Tibial nerve (tissue), 4 donors: Measurements from ENCODE around the gene OR1A1. TPM values are rescaled to one million over a fixed set of nuclear protein-coding genes. Genes with fewer than 3 reads are reported as not detected.
"Not testable (repeated sequence)": the region's sequence is repeated elsewhere in the genome, so short reads cannot be mapped to it uniquely, and the experiment has no call there.

Source experiments
- DNase-seq, 2 donors: peaks; one replicate each; pipeline ENCODE4 v3.0.0-alpha.2; 2019; ENCODE audit warnings: low spot score in 2 of 2
- H3K27ac ChIP-seq, 4 donors: fragments of 200-600 bp; sonication (generic) in 3 of 4; one replicate each; pipeline ENCODE4 v1.5.1; 2017 to 2019; ENCODE audit warnings: mild to moderate bottlenecking in 1 of 4
- H3K27me3 ChIP-seq, 2 donors: fragments of 200-600 bp; sonication (generic) in 1 of 2; one replicate each; pipeline versions ENCODE4 v1.5.1 to v1.6.0; 2017 to 2019
- H3K36me3 ChIP-seq, 3 donors: fragments of 200-600 bp; sonication (generic); one replicate each; pipeline ENCODE4 v1.5.1; 2018 to 2019
- H3K4me1 ChIP-seq, 4 donors: fragments of 200-600 bp; sonication (generic) in 3 of 4; one replicate each; pipeline ENCODE4 v1.5.1; 2017 to 2019
- H3K4me3 ChIP-seq, 4 donors: fragments of 200-600 bp; sonication (generic) in 3 of 4; one replicate each; pipeline ENCODE4 v1.5.1; 2017 to 2019; ENCODE audit warnings: mild to moderate bottlenecking in 1 of 4, moderate library complexity in 1 of 4
- H3K9me3 ChIP-seq, 4 donors: fragments of 200-600 bp; sonication (generic) in 3 of 4; one replicate each; pipeline ENCODE4 v1.5.1; 2017 to 2019
- CTCF ChIP-seq, 5 experiments: fragments of 200-600 bp in 3 of 5; fragments of 450-650 bp in 2 of 5; sonication (generic) in 3 of 5; IDR thresholded peaks; one replicate each; pipeline ENCODE4 v1.5.1; 2016 to 2019; ENCODE audit warnings: antibody characterized with exemption in 5 of 5, mild to moderate bottlenecking in 3 of 5, moderate library complexity in 2 of 5
- EP300 ChIP-seq, 2 donors: sonication (generic); formaldehyde crosslinking; IDR thresholded peaks; one replicate each; pipeline ENCODE4 v1.6.1; 2017; ENCODE audit warnings: antibody characterized with exemption in 2 of 2, mild to moderate bottlenecking in 1 of 2
- POLR2A ChIP-seq, 2 donors: fragments of 450-650 bp; IDR thresholded peaks; one replicate each; pipeline ENCODE4 v1.6.1; 2017; ENCODE audit warnings: antibody characterized with exemption in 2 of 2, mild to moderate bottlenecking in 2 of 2, moderate library complexity in 2 of 2
- WGBS, 2 donors: methylation state at CpG; one replicate each; pipeline ENCODE4 v1.1.5; 2018; 5-methylcytosine and 5-hydroxymethylcytosine counted together
- total RNA-seq, 4 donors: library from RNA; depleted of rRNA; stranded (reverse); fragments of >200 nt; gene quantifications; one replicate each; pipeline ENCODE4 v1.1.0, GENCODE V29; 2016

The OR1A1 gene
- total RNA-seq, 4 donors from 2014 or later, result not detected

GRCh38 chr17:3213001-3213400 lies 5.5 kb downstream of the OR1A1 start:
- no peak for DNase-seq
- no peaks in the 10 kb centered on the region for H3K9me3 ChIP-seq
- H3K4me3 ChIP-seq, result no peak overlapping the region
- no peaks in the 10 kb centered on the region for H3K27me3 ChIP-seq
- no peaks in the 10 kb centered on the region for H3K4me1 ChIP-seq
- TF ChIP-seq EP300 (IDR thresholded peaks at IDR 0.05) (no peak), CTCF (IDR thresholded peaks at IDR 0.05) (no peak), POLR2A (IDR thresholded peaks at IDR 0.05) (no peak)
- no peak overlapping the region for H3K27ac ChIP-seq
- WGBS, 2 donors, result 70% methylated on average over 3 of the region's 3 CpGs
- no peaks in the 10 kb centered on the region for H3K36me3 ChIP-seq

- no peaks in the 10 kb centered on the region for H3K36me3 ChIP-seq
- no peaks in the 10 kb centered on the region for H3K27me3 ChIP-seq
- H3K4me3 ChIP-seq, result no peak overlapping the region
- no peak for DNase-seq
- no peaks in the 10 kb centered on the region for H3K4me1 ChIP-seq
- H3K27ac ChIP-seq, result no peak overlapping the region
- TF ChIP-seq CTCF (IDR thresholded peaks at IDR 0.05) (no peak), POLR2A (IDR thresholded peaks at IDR 0.05) (no peak), EP300 (IDR thresholded peaks at IDR 0.05) (no peak)
- peaks cover 0 to 3% (median 0%) of the 10 kb centered on the region in 4 donors for H3K9me3 ChIP-seq
- WGBS, 2 donors, result 60 to 63% methylated on average over 6 of the region's 6 CpGs
These were observed 6.1 kb downstream of the OR1A1 start for GRCh38 chr17:3213587-3213986.

- H3K4me1 ChIP-seq, H3K36me3 ChIP-seq, H3K27me3 ChIP-seq, H3K9me3 ChIP-seq, DNase-seq, H3K4me3 ChIP-seq, H3K27ac ChIP-seq: not testable (repeated sequence)
- 69 to 74% methylated on average over 3 of the region's 3 CpGs for WGBS, 2 donors
These were observed 12.5 kb downstream of the OR1A1 start for GRCh38 chr17:3219978-3220377.

- Histone ChIP-seq H3K27ac (no peak overlapping the region), H3K9me3 (peaks cover 0 to 4% (median 0%) of the 10 kb centered on the region in 4 donors), H3K27me3 (no peaks in the 10 kb centered on the region), H3K36me3 (no peaks in the 10 kb centered on the region), H3K4me3 (no peak overlapping the region), H3K4me1 (no peaks in the 10 kb centered on the region)
- TF ChIP-seq CTCF (IDR thresholded peaks at IDR 0.05) (no peak), POLR2A (IDR thresholded peaks at IDR 0.05) (no peak), EP300 (IDR thresholded peaks at IDR 0.05) (no peak)
- DNase-seq, result no peak
- WGBS, 2 donors, result 83 to 95% methylated on average over 2 of the region's 2 CpGs
These were observed 14.4 kb downstream of the OR1A1 start for GRCh38 chr17:3221850-3222249.

DNA sequence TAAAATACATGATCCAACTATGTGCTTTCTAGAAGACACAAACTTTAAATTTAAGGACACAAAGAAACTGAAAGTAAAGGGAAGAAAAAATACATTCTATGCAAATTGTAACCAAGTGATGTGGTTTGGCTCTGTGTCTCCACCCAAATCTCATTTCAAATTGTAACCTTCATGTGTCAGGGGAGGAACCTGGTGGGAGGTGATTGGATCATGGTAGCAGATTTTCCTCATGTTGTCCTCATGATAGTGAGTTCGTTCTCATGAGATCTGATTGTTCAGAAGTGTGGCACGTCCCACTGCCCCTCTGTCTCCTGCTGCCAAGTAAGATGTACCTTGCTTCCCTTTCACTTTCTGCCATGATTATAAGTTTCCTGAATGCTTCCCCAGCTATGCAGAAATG lies 15.0 kb downstream of the OR1A1 start:
- TF ChIP-seq EP300 (IDR thresholded peaks at IDR 0.05), result no peak
- no peak for TF ChIP-seq CTCF (IDR thresholded peaks at IDR 0.05)
- no peak for TF ChIP-seq POLR2A (IDR thresholded peaks at IDR 0.05)
- no peaks in the 10 kb centered on the region for H3K27me3 ChIP-seq
- DNase-seq, result no peak
- 64 to 75% methylated on average over 2 of the region's 2 CpGs for WGBS, 2 donors
- H3K9me3 ChIP-seq, result peaks cover 0 to 4% (median 0%) of the 10 kb centered on the region in 4 donors
- no peaks in the 10 kb centered on the region for H3K4me1 ChIP-seq
- no peak overlapping the region for H3K27ac ChIP-seq
- no peaks in the 10 kb centered on the region for H3K36me3 ChIP-seq
- no peak overlapping the region for H3K4me3 ChIP-seq

GRCh38 chr17:3224721-3225352 lies 17.4 kb downstream of the OR1A1 start:
- not testable (repeated sequence) for DNase-seq, H3K4me3 ChIP-seq, H3K9me3 ChIP-seq, H3K27me3 ChIP-seq, H3K4me1 ChIP-seq, H3K36me3 ChIP-seq, H3K27ac ChIP-seq

DNA sequence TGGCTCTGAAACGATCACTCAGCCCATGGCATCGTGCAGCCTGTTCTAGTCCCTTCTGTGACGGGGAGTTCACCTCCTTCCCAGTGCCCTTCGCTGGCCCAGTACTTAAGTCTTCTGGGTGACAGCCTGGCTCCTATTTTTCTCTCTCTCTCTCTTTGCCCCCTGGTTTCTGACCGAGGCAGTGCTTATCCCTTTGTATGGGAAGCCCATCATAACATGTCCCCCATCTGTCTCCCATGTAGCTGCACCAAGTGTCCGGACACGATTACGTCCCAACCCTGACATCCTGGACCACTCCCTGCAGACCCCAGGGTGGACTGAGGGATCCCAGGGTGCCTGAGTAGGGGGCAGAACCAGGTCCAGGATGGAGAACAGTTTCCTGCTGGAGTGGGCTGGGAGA lies 24.8 kb downstream of the OR1A1 start:
- DNase-seq, H3K27me3 ChIP-seq, H3K27ac ChIP-seq, H3K4me3 ChIP-seq, H3K9me3 ChIP-seq, H3K36me3 ChIP-seq, H3K4me1 ChIP-seq: not testable (repeated sequence)
- WGBS, 2 donors, result 82 to 85% methylated on average over 8 of the region's 8 CpGs

GRCh38 chr17:3238685-3239084 lies 31.2 kb downstream of the OR1A1 start:
- not testable (repeated sequence) for H3K9me3 ChIP-seq, H3K4me3 ChIP-seq, H3K27me3 ChIP-seq, H3K4me1 ChIP-seq, H3K36me3 ChIP-seq, H3K27ac ChIP-seq
- peak in 1 of 2 donors; percentile 9 for DNase-seq
- 9 to 17% methylated on average over 2 of the region's 2 CpGs for WGBS, 2 donors

- H3K4me1 ChIP-seq, H3K27ac ChIP-seq, H3K27me3 ChIP-seq, DNase-seq, H3K9me3 ChIP-seq, H3K36me3 ChIP-seq, H3K4me3 ChIP-seq: not testable (repeated sequence)
- 89 to 100% methylated on average over 1 of the region's 1 CpG for WGBS, 2 donors
These were observed 33.6 kb downstream of the OR1A1 start for GRCh38 chr17:3241044-3241443.

GRCh38 chr17:3244841-3245240 lies 37.4 kb downstream of the OR1A1 start:
- H3K4me3 ChIP-seq, H3K4me1 ChIP-seq, H3K9me3 ChIP-seq, H3K27me3 ChIP-seq, H3K27ac ChIP-seq, H3K36me3 ChIP-seq, DNase-seq: not testable (repeated sequence)
- 26 to 38% methylated on average over 1 of the region's 1 CpG for WGBS, 2 donors
